ENCODE results near the gene ALK.

DNA sequence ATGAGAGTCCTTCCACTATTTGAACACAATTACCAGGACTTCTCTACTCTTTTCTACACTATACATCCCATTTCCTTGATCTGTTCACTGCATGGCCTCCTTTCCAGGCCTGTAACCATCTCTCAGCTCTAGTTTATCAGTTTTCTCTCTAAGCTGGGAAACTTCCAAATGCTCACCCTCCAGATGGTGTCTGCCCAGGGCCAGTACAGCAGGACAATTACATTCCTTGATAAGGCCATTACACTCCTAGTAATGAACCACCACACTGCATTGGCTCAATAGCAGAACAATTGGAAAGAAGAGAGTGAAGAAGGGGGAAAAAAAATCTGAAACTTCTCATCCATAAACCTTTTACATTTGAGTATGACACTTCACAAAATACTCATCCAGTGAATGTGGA lies 359.1 kb downstream of the ALK start:
- TF ChIP-seq CTCF (IDR thresholded peaks at IDR 0.05) = no peak
- TF ChIP-seq EZH2 (IDR thresholded peaks at IDR 0.05; ENCODE audit: borderline replicate concordance, insufficient read depth, low read depth, low read length, poor library complexity, severe bottlenecking) = no peak
